K562 (cell line): ENCODE data around the gene LZTR1. TPM values are rescaled to one million over a fixed set of nuclear protein-coding genes. Genes with fewer than 3 reads are reported as not detected.
A peak's percentile ranks its signal among the peaks of the same experiment; 100 is the strongest.

Source experiments
- ATF3 ChIP-seq, 2 experiments: fragments of 450-650 bp in 1 of 2; sonication (generic) in 1 of 2; formaldehyde crosslinking in 1 of 2; IDR thresholded peaks in 1 of 2; conservative IDR thresholded peaks in 1 of 2; 2 replicates each; pipeline versions ENCODE4 v1.6.1 to v1.8.1; 2016 to 2023; ENCODE audit warnings: mild to moderate bottlenecking in 2 of 2, moderate library complexity in 2 of 2, inconsistent platforms in 1 of 2, missing genetic modification reagents in 1 of 2
- ATF4 ChIP-seq: fragments of 450-650 bp; formaldehyde crosslinking; IDR thresholded peaks from 2 replicates; pipeline ENCODE4 v1.4.0; 2022; ENCODE audit warnings: mild to moderate bottlenecking, moderate library complexity
- BCOR ChIP-seq: fragments of 450-650 bp; IDR thresholded peaks from 2 replicates; pipeline ENCODE4 v1.6.1; 2016
- BRCA1 ChIP-seq, 2 experiments: fragments of 450-650 bp in 1 of 2; sonication (generic) in 1 of 2; formaldehyde crosslinking in 1 of 2; IDR thresholded peaks; 2 replicates each; pipeline versions ENCODE4 v1.5.0 to v1.6.1; 2017 to 2020; ENCODE audit warnings: mild to moderate bottlenecking in 1 of 2, missing genetic modification reagents in 1 of 2
- EGR1 ChIP-seq: fragments of 450-650 bp; conservative IDR thresholded peaks from 2 replicates; pipeline ENCODE4 v1.6.1; 2017; ENCODE audit warnings: mild to moderate bottlenecking
- HMGN3 ChIP-seq: IDR thresholded peaks from 2 replicates; pipeline ENCODE4 v1.6.1; 2011; ENCODE audit warnings: borderline replicate concordance, low read depth, mild to moderate bottlenecking, mixed read lengths, low read length; ENCODE audit not compliant: insufficient read length; ENCODE audit errors: extremely low read depth
- KDM4B ChIP-seq, 2 experiments: fragments of 450-650 bp in 1 of 2; sonication (generic) in 1 of 2; IDR thresholded peaks; 2 replicates each; pipeline ENCODE4 v1.6.1; 2016 to 2017; ENCODE audit warnings: borderline replicate concordance in 2 of 2, antibody characterized with exemption in 1 of 2, low read depth in 1 of 2, mild to moderate bottlenecking in 1 of 2
- RBBP5 ChIP-seq: fragments of 200-600 bp; sonication (generic); IDR thresholded peaks from 2 replicates; pipeline ENCODE4 v1.6.1; 2012; ENCODE audit warnings: borderline replicate concordance, mild to moderate bottlenecking, low read length, control low read depth, inconsistent platforms; ENCODE audit not compliant: insufficient read depth, poor library complexity, severe bottlenecking
- RCOR1 ChIP-seq, 2 experiments: IDR thresholded peaks; 2 replicates each; pipeline ENCODE4 v1.6.1; 2012; ENCODE audit warnings: low read depth in 2 of 2, low read length in 2 of 2, borderline replicate concordance in 1 of 2, improper control_type of control experiment in 1 of 2
- SETDB1 ChIP-seq: IDR thresholded peaks from one replicate; pipeline ENCODE4 v1.6.1; 2012; ENCODE audit warnings: low read length, control low read depth, inconsistent platforms
- SUPT5H ChIP-seq: fragments of 450-650 bp; IDR thresholded peaks from 2 replicates; pipeline ENCODE4 v1.6.1; 2016
- TEAD1 ChIP-seq, 2 experiments: fragments of 450-650 bp in 1 of 2; sonication (generic) in 1 of 2; formaldehyde crosslinking; IDR thresholded peaks; 2 replicates each; pipeline versions ENCODE4 v1.4.0 to v1.8.0; 2020 to 2022; ENCODE audit warnings: mild to moderate bottlenecking in 2 of 2, missing genetic modification reagents in 1 of 2
- TFE3 ChIP-seq: fragments of 450-650 bp; formaldehyde crosslinking; IDR thresholded peaks from 2 replicates; pipeline ENCODE4 v1.4.0; 2020; ENCODE audit warnings: mild to moderate bottlenecking, mixed read lengths
- ZBTB1 ChIP-seq: sonication (generic); formaldehyde crosslinking; IDR thresholded peaks from 2 replicates; pipeline ENCODE4 v1.8.1; 2023; ENCODE audit warnings: missing genetic modification reagents, low read depth, mild to moderate bottlenecking, borderline replicate concordance
- ZBTB5 ChIP-seq: fragments of 450-650 bp; IDR thresholded peaks from 2 replicates; pipeline ENCODE4 v1.6.1; 2017; ENCODE audit warnings: antibody characterized with exemption
- ZNF143 ChIP-seq: sonication (generic); formaldehyde crosslinking; IDR thresholded peaks from 2 replicates; pipeline ENCODE4 v1.9.0; 2022; ENCODE audit warnings: mild to moderate bottlenecking, missing genetic modification reagents
- ZNF24 ChIP-seq: fragments of 450-650 bp; IDR thresholded peaks from 2 replicates; pipeline ENCODE4 v1.6.1; 2016
- ZNF511 ChIP-seq: sonication (generic); formaldehyde crosslinking; IDR thresholded peaks from 2 replicates; pipeline ENCODE4 v1.8.0; 2022; ENCODE audit warnings: mild to moderate bottlenecking, missing genetic modification reagents
- polyA plus RNA-seq, 8 experiments: library from polyadenylated mRNA; depleted of rRNA in 4 of 8; stranded (reverse) in 5 of 8; unstranded in 3 of 8; fragments of >200 nt; fragmentation: Nextera tagmentation in 2 of 8; fragmentation: Illumina TruSeq in 1 of 8; extraction: Ambion mirVana in 2 of 8; extraction: Trizol in 1 of 8; gene quantifications; 2 replicates each; pipeline versions ENCODE4 v1.2.1 to v1.2.3, GENCODE V29; 2011 to 2014; ENCODE audit warnings: inconsistent platforms in 1 of 8, missing spikeins in 1 of 8
- total RNA-seq, 7 experiments: library from RNA; depleted of rRNA in 6 of 7; stranded (reverse); fragments of >200 nt in 6 of 7; fragmentation: Illumina TruSeq in 2 of 7; extraction: Trizol in 2 of 7; gene quantifications; 2 replicates each; pipeline versions ENCODE4 v1.2.1 to v1.2.3, GENCODE V29; 2011 to 2021; ENCODE audit warnings: low replicate concordance in 1 of 7

Gene LZTR1
- total and polyA plus RNA-seq, 9 of the 15 experiments (the other 6 are each of a cell fraction or from before 2014, with no cell fraction given), result 2.2 to 135 (median 63.0) TPM

GRCh38 chr22:20956258-20957101, 25.6 kb upstream of the LZTR1 start (continued):
- TF ChIP-seq RBBP5, result peak; percentile 22
- TF ChIP-seq ZBTB1 (CRISPR knock-in tag), result peak; percentile 44; the same call in 1 of the 2 replicates
- 0 out of 4 replicates have a peak, but pooled peaks of 1 of the 2 experiments have one; percentile 81 for TF ChIP-seq KDM4B (IDR thresholded peaks at IDR 0.05; ENCODE audit: borderline replicate concordance in 2 of 2, low read depth in 1 of 2)
- 0 out of 2 replicates have a peak, but pooled peaks have one; percentile 47 for TF ChIP-seq ZNF511 (CRISPR knock-in tag)
- no peak for TF ChIP-seq BRCA1 (IDR thresholded peaks at IDR 0.05)
- 0 out of 2 replicates have a peak, but pooled peaks have one; percentile 24 for TF ChIP-seq BRCA1 (CRISPR knock-in tag; IDR thresholded peaks at IDR 0.05)
- no peak for TF ChIP-seq EGR1
- TF ChIP-seq SUPT5H, result peak; percentile 52
- TF ChIP-seq ZNF24, result peak; percentile 9; the same call in 1 of the 2 replicates
- no peak for TF ChIP-seq RCOR1 (IDR thresholded peaks at IDR 0.05; ENCODE audit: borderline replicate concordance in 1 of 2, low read depth in 2 of 2, low read length in 2 of 2)
- peak; percentile 41 for TF ChIP-seq SETDB1
- TF ChIP-seq BCOR, result peak; percentile 81
- TF ChIP-seq ZBTB5, result no peak
- no peak for TF ChIP-seq ATF3 (IDR thresholded peaks at IDR 0.05)
- 0 out of 2 replicates have a peak, but pooled peaks have one; percentile 26 for TF ChIP-seq ATF3 (CRISPR knock-in tag; conservative IDR thresholded peaks at IDR 0.05)
- TF ChIP-seq ZNF143 (CRISPR knock-in tag), result 0 out of 2 replicates have a peak, but pooled peaks have one; percentile 39
- TF ChIP-seq TEAD1 (CRISPR knock-in tag; IDR thresholded peaks at IDR 0.05), result peak in 1 of 2 experiments; percentile 70; a peak in 1 of 4 replicates
- peak; percentile 34 for TF ChIP-seq HMGN3
- no peak for TF ChIP-seq ATF4 (CRISPR knock-in tag)
- TF ChIP-seq TFE3 (CRISPR knock-in tag), result peak; percentile 23; the same call in 1 of the 2 replicates
